H9 (cell line): ENCODE measurements around the gene MT1X. TPM values are rescaled to one million over a fixed set of nuclear protein-coding genes. Genes with fewer than 3 reads are reported as not detected.

Experiments used
- DNase-seq: peaks from one replicate; pipeline ENCODE4 v3.0.0-alpha.2; 2017
- H2AFZ ChIP-seq: one replicate; pipeline ENCODE4 v1.6.1; 2013; ENCODE audit warnings: mild to moderate bottlenecking, low read length, control low read depth, moderate library complexity
- H2AK5ac ChIP-seq: 2 replicates; pipeline ENCODE4 v1.6.1; 2013; ENCODE audit warnings: low read length, control low read depth, mixed read lengths; ENCODE audit not compliant: insufficient read length
- H2BK120ac ChIP-seq: one replicate; pipeline ENCODE4 v1.6.1; 2013; ENCODE audit warnings: low read depth, mild to moderate bottlenecking, low read length, control low read depth, inconsistent platforms; ENCODE audit not compliant: poor library complexity, severe bottlenecking
- H2BK12ac ChIP-seq: 2 replicates; pipeline ENCODE4 v1.6.1; 2013; ENCODE audit warnings: low read length, control low read depth, mixed read lengths, low read depth; ENCODE audit not compliant: insufficient read length
- H2BK15ac ChIP-seq: 2 replicates; pipeline ENCODE4 v1.6.1; 2013; ENCODE audit warnings: low read depth, low read length, control low read depth
- H2BK20ac ChIP-seq: one replicate; pipeline ENCODE4 v1.6.1; 2013; ENCODE audit warnings: low read depth, mild to moderate bottlenecking, low read length, control low read depth, inconsistent platforms; ENCODE audit not compliant: poor library complexity, severe bottlenecking
- H2BK5ac ChIP-seq: 2 replicates; pipeline ENCODE4 v1.6.1; 2013; ENCODE audit warnings: low read length, control low read depth, mixed read lengths; ENCODE audit not compliant: insufficient read length
- H3K14ac ChIP-seq: 2 replicates; pipeline ENCODE4 v1.6.1; 2013; ENCODE audit warnings: low read length, control low read depth; ENCODE audit not compliant: insufficient read depth
- H3K18ac ChIP-seq: 2 replicates; pipeline ENCODE4 v1.6.1; 2013; ENCODE audit warnings: low read depth, mild to moderate bottlenecking, mixed read lengths, low read length, control low read depth; ENCODE audit not compliant: insufficient read length
- H3K23ac ChIP-seq: 2 replicates; pipeline ENCODE4 v1.6.1; 2013; ENCODE audit warnings: low read length, control low read depth, mixed read lengths, low read depth; ENCODE audit not compliant: insufficient read length
- H3K23me2 ChIP-seq: 2 replicates; pipeline ENCODE4 v1.6.1; 2013; ENCODE audit warnings: low read depth, mild to moderate bottlenecking, mixed read lengths, low read length, control low read depth; ENCODE audit not compliant: insufficient read length, poor library complexity, severe bottlenecking
- H3K27ac ChIP-seq: 2 replicates; pipeline ENCODE4 v1.5.1; 2013; ENCODE audit warnings: low read length, control low read depth, mixed read lengths, low read depth; ENCODE audit not compliant: insufficient read length
- H3K27me3 ChIP-seq: 2 replicates; pipeline ENCODE4 v1.6.1; 2013; ENCODE audit warnings: low read length, control low read depth, inconsistent platforms; ENCODE audit not compliant: insufficient read depth
- H3K4ac ChIP-seq: 2 replicates; pipeline ENCODE4 v1.6.1; 2013; ENCODE audit warnings: low read depth, mild to moderate bottlenecking, control low read depth, inconsistent platforms, low read length, moderate library complexity
- H3K4me1 ChIP-seq: 2 replicates; pipeline ENCODE4 v1.6.1; 2013; ENCODE audit warnings: low read length, control low read depth, inconsistent platforms; ENCODE audit not compliant: insufficient read depth
- H3K4me2 ChIP-seq: 2 replicates; pipeline ENCODE4 v1.6.1; 2013; ENCODE audit warnings: low read length, control low read depth, mixed read lengths; ENCODE audit not compliant: insufficient read length, insufficient read depth
- H3K56ac ChIP-seq: 2 replicates; pipeline ENCODE4 v1.6.1; 2013; ENCODE audit warnings: low read depth, mild to moderate bottlenecking, mixed read lengths, low read length, control low read depth; ENCODE audit not compliant: insufficient read length
- H3K79me1 ChIP-seq: 2 replicates; pipeline ENCODE4 v1.6.1; 2013; ENCODE audit warnings: low read depth, mild to moderate bottlenecking, moderate library complexity, low read length, control low read depth, inconsistent platforms; ENCODE audit not compliant: insufficient read depth, poor library complexity, severe bottlenecking
- H3K79me2 ChIP-seq: 2 replicates; pipeline ENCODE4 v1.6.1; 2013; ENCODE audit warnings: low read length, control low read depth, inconsistent platforms; ENCODE audit not compliant: insufficient read depth
- H3K9ac ChIP-seq: 2 replicates; pipeline ENCODE4 v1.6.1; 2013; ENCODE audit warnings: low read length, control low read depth, mixed read lengths; ENCODE audit not compliant: insufficient read length; ENCODE audit errors: extremely low read depth
- H3K9me3 ChIP-seq: one replicate; pipeline ENCODE4 v1.6.1; 2013; ENCODE audit warnings: low read depth, low read length, inconsistent platforms; ENCODE audit not compliant: control insufficient read depth
- H3T11ph ChIP-seq: one replicate; pipeline ENCODE4 v1.6.1; 2013; ENCODE audit warnings: mild to moderate bottlenecking, low read length, control low read depth, inconsistent platforms
- H4K20me1 ChIP-seq: one replicate; pipeline ENCODE4 v1.6.1; 2013; ENCODE audit not compliant: control insufficient read depth, insufficient read length, insufficient read depth
- H4K5ac ChIP-seq: 2 replicates; pipeline ENCODE4 v1.6.1; 2013; ENCODE audit warnings: low read depth, mild to moderate bottlenecking, mixed read lengths, low read length, control low read depth; ENCODE audit not compliant: insufficient read length
- H4K8ac ChIP-seq: replicated peaks from 2 replicates; pipeline ENCODE4 v1.6.1; 2013; ENCODE audit warnings: low read length, control low read depth, mixed read lengths, low read depth; ENCODE audit not compliant: insufficient read length
- H4K91ac ChIP-seq: 2 replicates; pipeline ENCODE4 v1.6.1; 2013; ENCODE audit warnings: low read depth, mild to moderate bottlenecking, moderate library complexity, mixed read lengths, low read length, control low read depth; ENCODE audit not compliant: insufficient read length
- H3K27ac Mint-ChIP-seq, 3 experiments: 2 replicates in 2 of 3; 3 replicates in 1 of 3; pipeline ENCODE4 v1.8.0; 2020 to 2021; ENCODE audit warnings: mixed read lengths in 3 of 3, mild to moderate bottlenecking in 1 of 3, moderate library complexity in 1 of 3
- H3K27me3 Mint-ChIP-seq: 2 replicates; pipeline ENCODE4 v1.8.0; 2021; ENCODE audit warnings: low read depth, mild to moderate bottlenecking, moderate library complexity, mixed read lengths
- H3K36me3 Mint-ChIP-seq, 3 experiments: 2 replicates in 2 of 3; 3 replicates in 1 of 3; pipeline ENCODE4 v1.8.0; 2020 to 2021; ENCODE audit warnings: low read depth in 3 of 3, mixed read lengths in 3 of 3; ENCODE audit not compliant: insufficient read depth in 1 of 3
- H3K4me1 Mint-ChIP-seq, 2 experiments: 2 replicates each; pipeline ENCODE4 v1.8.0; 2020; ENCODE audit warnings: mixed read lengths in 2 of 2
- H3K4me3 Mint-ChIP-seq, 2 experiments: 2 replicates in 1 of 2; 3 replicates in 1 of 2; pipeline ENCODE4 v1.8.0; 2020 to 2021; ENCODE audit warnings: mild to moderate bottlenecking in 2 of 2, mixed read lengths in 2 of 2, moderate library complexity in 1 of 2
- H3K9me3 Mint-ChIP-seq, 2 experiments: 2 replicates in 1 of 2; 3 replicates in 1 of 2; pipeline ENCODE4 v1.8.0; 2020; ENCODE audit warnings: mild to moderate bottlenecking in 2 of 2, mixed read lengths in 2 of 2, moderate library complexity in 1 of 2
- WGBS: extraction: QIAGEN DNeasy Blood & Tissue Kit; methylation state at CpG from one replicate; pipeline ENCODE4 v1.1.7; 2013; ENCODE audit warnings: missing lambda C conversion rate, low lambda C conversion rate, mixed read lengths; ENCODE audit not compliant: insufficient read length; ENCODE audit errors: extremely low coverage; 5-methylcytosine and 5-hydroxymethylcytosine counted together
- total RNA-seq: library from RNA; stranded (reverse); gene quantifications from 2 replicates; pipeline ENCODE4 v1.2.1, GENCODE V29; 2021
- TF ChIP-seq, protein P1 (sequence below): fragments of 200-600 bp; sonication (generic); conservative IDR thresholded peaks from 3 replicates; pipeline ENCODE4 v1.8.0; 2021; ENCODE audit warnings: antibody characterized with exemption, mild to moderate bottlenecking

The MT1X gene
- total RNA-seq, 1 experiment from 2014 or later, result 32.1 TPM

- Mint-ChIP-seq H3K4me3 (peak overlapping the region; percentile 58 to 75), H3K9me3 (no peaks in the 10 kb centered on the region), H3K36me3 (no peaks in the 10 kb centered on the region), H3K27me3 (peaks cover 97% of the 10 kb centered on the region), H3K4me1 (peaks cover 18 to 29% of the 10 kb centered on the region in 2 experiments), H3K27ac (no peak overlapping the region)
- H4K20me1 ChIP-seq, result no peaks in the 10 kb centered on the region
- no peak overlapping the region for H2BK12ac ChIP-seq
- H3K27me3 ChIP-seq, result peaks cover 59% of the 10 kb centered on the region; the same call in 1 of the 2 replicates
- no CpG with 5 or more reads among the region's 48 CpGs for WGBS
- no peak overlapping the region for H2BK5ac ChIP-seq
- TF ChIP-seq, protein P1, sequence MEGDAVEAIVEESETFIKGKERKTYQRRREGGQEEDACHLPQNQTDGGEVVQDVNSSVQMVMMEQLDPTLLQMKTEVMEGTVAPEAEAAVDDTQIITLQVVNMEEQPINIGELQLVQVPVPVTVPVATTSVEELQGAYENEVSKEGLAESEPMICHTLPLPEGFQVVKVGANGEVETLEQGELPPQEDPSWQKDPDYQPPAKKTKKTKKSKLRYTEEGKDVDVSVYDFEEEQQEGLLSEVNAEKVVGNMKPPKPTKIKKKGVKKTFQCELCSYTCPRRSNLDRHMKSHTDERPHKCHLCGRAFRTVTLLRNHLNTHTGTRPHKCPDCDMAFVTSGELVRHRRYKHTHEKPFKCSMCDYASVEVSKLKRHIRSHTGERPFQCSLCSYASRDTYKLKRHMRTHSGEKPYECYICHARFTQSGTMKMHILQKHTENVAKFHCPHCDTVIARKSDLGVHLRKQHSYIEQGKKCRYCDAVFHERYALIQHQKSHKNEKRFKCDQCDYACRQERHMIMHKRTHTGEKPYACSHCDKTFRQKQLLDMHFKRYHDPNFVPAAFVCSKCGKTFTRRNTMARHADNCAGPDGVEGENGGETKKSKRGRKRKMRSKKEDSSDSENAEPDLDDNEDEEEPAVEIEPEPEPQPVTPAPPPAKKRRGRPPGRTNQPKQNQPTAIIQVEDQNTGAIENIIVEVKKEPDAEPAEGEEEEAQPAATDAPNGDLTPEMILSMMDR, result no peak
- H3K18ac ChIP-seq, result no peak overlapping the region
- no peak overlapping the region for H4K91ac ChIP-seq
- H3K23ac ChIP-seq, result no peak overlapping the region
- H3T11ph ChIP-seq, result no peak overlapping the region
- peak overlapping the region; percentile 74 for H3K4me2 ChIP-seq
- no peak overlapping the region for H2BK120ac ChIP-seq
- H3K4me1 ChIP-seq, result peaks cover 2% of the 10 kb centered on the region; the same call in 1 of the 2 replicates
- no peaks in the 10 kb centered on the region for H3K79me2 ChIP-seq
- peak; percentile 39 for DNase-seq
- no peak overlapping the region for H4K8ac ChIP-seq
- no peak overlapping the region for H3K14ac ChIP-seq
- H3K4ac ChIP-seq, result no peak overlapping the region
- H2AFZ ChIP-seq, result no peak overlapping the region
- H4K5ac ChIP-seq, result no peak overlapping the region
- H3K27ac ChIP-seq, result no peak overlapping the region
- no peaks in the 10 kb centered on the region for H3K79me1 ChIP-seq
- no peak overlapping the region for H3K9ac ChIP-seq
- H2AK5ac ChIP-seq, result no peak overlapping the region
- H3K56ac ChIP-seq, result no peak overlapping the region
- no peak overlapping the region for H2BK20ac ChIP-seq
- peaks cover 7% of the 10 kb centered on the region for H3K23me2 ChIP-seq
- H2BK15ac ChIP-seq, result no peak overlapping the region
- no peaks in the 10 kb centered on the region for H3K9me3 ChIP-seq
These were observed 19.6 kb upstream of the MT1X start for GRCh38 chr16:56662357-56663354.
